HTR-8/SVneo (cell line): ENCODE measurements around the gene TBC1D13.
"Not testable (repeated sequence)": the region's sequence is repeated elsewhere in the genome, so short reads cannot be mapped to it uniquely, and the experiment has no call there.

ENCODE experiments used
- DNase-seq: peaks from one replicate; pipeline ENCODE4 v3.0.0; 2011; ENCODE audit warnings: low spot score, mixed read lengths; ENCODE audit not compliant: insufficient read length
- FAIRE-seq: peaks from 2 replicates; lab custom pipeline; 2011; peaks lifted over from hg19 to GRCh38; lab: Jason Lieb, UNC

TBC1D13 gene

GRCh38 chr9:128781187-128782070 lies 5.6 kb upstream of the TBC1D13 start:
- DNase-seq (no peak), FAIRE-seq (no peak)

DNA sequence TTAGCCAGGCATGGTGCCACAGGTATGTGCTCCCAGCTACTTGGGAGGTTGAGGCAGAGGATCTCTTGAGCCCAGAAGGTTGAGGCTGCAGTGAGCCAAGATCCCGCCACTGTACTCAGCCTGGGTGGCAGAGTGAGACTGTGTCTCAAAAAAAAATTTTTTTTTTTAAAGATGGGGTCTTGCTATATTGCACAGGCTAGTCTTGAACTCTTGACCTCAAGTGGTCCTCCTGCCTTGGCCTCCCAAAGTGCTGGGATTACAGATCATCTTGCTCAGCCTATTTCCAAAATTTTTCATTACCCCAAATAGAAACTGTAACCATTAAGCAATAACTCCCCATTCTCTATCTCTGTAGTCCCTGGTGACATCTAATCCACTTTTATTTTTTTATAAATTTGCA lies 4.4 kb upstream of the TBC1D13 start:
- DNase-seq (no peak), FAIRE-seq (no peak)

- DNase-seq (no peak), FAIRE-seq (no peak)
These were observed 1.6 kb upstream of the TBC1D13 start for GRCh38 chr9:128785427-128785826.

DNA sequence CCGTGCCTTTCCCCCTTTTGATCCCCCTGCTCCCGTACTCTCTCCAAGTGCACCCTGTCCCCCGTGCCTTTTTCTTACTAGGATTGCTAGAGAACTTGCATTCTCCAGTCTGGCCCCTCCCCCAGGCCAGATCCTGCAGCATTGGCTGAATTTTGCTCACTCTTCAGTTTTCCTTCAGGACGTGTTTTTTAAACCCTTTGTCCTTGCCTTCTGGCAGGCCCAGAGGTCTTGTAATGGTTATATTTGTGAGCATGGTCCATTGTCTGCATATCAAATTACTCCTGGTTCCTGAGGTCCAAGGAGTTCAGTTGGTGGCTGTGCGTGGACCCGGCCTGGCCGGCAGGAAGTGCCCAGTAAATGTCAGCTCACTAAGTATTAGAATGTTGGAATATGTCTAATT lies 606 bp downstream of the TBC1D13 start:
- FAIRE-seq (no peak), DNase-seq (no peak)

GRCh38 chr9:128788445-128788844 lies 1.4 kb downstream of the TBC1D13 start:
- no peak for DNase-seq

DNA sequence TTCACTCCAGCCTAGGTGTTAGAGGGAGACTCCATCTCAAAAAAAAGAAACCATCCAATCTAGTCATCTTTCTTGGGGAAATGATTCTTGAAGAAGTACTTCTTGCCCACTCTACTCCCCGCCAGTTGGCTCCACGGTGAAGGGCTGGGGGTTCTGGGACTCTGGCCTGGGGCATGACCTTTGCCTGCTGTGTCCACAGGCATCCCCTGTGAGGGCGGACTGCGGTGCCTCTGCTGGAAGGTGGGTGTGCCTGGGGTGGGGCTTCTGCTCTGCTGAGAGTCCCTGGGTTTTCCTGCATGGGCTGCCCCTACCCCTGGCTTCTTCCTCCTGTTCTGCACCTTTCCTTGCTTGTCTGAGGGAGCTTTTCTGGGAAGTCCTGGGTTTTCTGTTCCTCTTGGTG lies 3.5 kb downstream of the TBC1D13 start:
- DNase-seq (no peak), FAIRE-seq (no peak)

More at GRCh38 chr9:128788445-128788844, 1.4 kb downstream of the TBC1D13 start:
- no peak for FAIRE-seq

- FAIRE-seq (no peak), DNase-seq (no peak)
These were observed 5.1 kb downstream of the TBC1D13 start for GRCh38 chr9:128792134-128792533.

DNA sequence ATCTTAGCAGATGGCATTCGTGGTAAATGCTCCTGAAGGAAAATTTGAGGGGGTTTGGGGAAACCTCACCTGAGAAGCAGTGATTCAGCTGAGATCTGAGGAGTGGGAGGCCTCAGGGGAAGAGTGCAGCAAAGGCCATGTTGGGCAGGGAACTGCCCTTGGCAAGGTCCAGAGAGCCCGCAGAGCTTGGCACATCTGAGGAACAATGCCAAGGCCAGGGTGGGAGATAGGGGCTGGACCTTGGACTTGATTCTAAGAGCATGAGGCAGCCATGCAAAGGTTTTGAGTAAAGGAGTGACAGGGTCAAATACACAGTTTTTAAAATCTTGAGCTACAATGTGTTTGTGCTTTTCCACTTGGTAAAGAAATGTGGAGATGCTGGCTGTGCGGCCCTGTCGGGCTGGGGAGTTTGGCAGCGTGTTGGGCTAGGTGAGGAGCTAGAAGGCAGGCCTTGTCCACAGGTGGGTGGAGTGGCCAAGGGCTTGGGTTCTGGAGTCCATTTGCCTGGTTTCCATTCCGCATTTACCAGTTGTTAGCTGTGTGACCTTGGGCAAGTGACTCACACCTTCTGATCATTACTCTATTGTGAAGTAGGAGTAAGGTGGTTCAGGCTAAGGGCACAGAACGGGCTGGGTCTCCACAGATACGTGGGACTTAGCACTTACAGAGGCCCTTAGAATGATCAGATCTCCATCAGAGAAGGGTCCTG lies 6.1 kb downstream of the TBC1D13 start:
- FAIRE-seq: no peak

GRCh38 chr9:128794961-128795360 lies 7.9 kb downstream of the TBC1D13 start:
- FAIRE-seq: not testable (repeated sequence)

More for the DNA sequence above, 6.1 kb downstream of the TBC1D13 start:
- DNase-seq: no peak

DNA sequence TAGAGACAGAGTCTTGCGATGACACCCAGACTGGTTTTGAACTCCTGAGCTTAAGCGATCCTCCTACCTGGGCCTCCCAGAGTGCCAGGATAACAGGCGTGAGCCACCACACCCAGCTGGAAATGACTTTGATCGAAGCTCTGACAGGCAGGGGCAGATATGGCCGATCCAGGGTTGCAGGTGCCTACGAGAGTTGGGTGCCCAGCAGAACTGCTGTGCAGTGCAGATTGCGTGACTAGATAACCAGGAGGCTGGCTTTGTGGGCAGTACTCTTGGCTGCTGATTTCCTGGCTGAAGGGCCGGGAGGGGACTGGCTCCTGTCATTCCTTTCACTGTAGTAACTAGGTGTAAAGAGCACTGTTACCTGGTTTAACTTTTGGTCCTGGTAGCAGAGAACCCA lies 11.8 kb downstream of the TBC1D13 start:
- FAIRE-seq: no peak

More at GRCh38 chr9:128794961-128795360, 7.9 kb downstream of the TBC1D13 start:
- DNase-seq: not testable (repeated sequence)

DNA sequence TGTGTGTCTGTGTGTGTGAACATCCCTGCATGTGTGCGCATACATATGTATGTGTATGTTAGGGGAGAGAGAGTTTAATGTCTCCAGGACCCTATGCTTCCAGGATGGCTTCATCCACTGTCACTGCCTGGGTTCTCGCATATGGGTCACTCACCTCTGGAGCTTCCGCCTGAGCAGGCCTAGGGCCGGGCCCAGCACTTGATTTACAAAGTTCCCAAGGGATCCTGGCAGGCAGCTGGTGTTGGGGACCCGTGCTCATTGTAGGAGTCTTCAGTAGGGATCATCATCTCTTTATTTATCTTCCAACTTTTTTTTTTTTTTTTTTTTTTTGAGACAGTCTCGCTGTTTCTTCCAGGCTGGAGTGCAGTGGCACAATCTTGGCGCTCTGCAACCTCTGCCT lies 13.0 kb downstream of the TBC1D13 start:
- FAIRE-seq (no peak), DNase-seq (no peak)

More for the DNA sequence above, 11.8 kb downstream of the TBC1D13 start:
- no peak for DNase-seq

GRCh38 chr9:128802482-128802881 lies 15.4 kb downstream of the TBC1D13 start:
- FAIRE-seq (no peak), DNase-seq (no peak)

GRCh38 chr9:128805661-128806060 lies 18.6 kb downstream of the TBC1D13 start:
- no peak for FAIRE-seq

DNA sequence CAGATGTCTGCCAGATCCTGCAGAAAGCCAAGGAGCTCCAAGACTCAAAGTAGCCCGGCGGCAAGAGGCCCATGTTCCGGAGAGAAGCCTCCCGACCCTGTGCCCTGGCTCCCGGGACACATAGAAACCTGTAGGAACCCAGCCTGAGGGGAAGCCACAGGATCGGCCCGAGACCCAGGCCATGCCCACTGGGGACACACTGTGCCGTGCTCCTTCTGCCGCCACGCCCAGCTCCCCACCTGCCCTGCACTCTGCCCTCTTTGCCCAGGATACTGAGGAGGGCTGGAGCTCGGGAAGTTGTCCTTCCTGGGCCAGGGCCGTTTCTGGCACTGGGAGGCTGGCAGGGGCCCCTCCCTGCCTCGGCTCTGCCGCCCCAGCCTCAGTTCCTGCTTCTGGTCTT lies 20.8 kb downstream of the TBC1D13 start:
- FAIRE-seq: no peak
- DNase-seq: no peak

More at GRCh38 chr9:128805661-128806060, 18.6 kb downstream of the TBC1D13 start:
- no peak for DNase-seq

- DNase-seq (no peak), FAIRE-seq (no peak)
These were observed 21.5 kb downstream of the TBC1D13 start for GRCh38 chr9:128808543-128808942.

- FAIRE-seq (no peak), DNase-seq (no peak)
These were observed 22.1 kb downstream of the TBC1D13 start for GRCh38 chr9:128809036-128809599.

DNA sequence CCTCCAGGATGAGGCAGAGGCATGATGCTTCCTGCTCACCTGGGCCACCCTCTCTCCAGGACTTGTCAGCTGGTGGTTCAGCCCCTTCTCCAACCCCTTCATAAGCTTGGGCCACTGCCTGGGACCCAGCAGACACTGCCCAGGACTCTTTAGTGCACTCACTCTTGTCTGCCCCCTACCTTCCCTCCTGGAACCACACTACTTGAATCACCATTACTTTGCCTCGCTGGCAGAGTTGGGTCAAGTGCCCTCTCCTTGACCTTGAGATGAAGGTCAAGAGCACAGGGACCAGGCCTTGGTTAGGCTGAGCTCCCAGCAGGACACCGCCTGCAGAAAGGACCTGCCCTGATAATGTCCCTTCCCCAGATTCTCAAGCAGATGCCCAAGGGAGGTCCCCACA lies 22.8 kb downstream of the TBC1D13 start:
- no peak for DNase-seq
- no peak for FAIRE-seq

DNA sequence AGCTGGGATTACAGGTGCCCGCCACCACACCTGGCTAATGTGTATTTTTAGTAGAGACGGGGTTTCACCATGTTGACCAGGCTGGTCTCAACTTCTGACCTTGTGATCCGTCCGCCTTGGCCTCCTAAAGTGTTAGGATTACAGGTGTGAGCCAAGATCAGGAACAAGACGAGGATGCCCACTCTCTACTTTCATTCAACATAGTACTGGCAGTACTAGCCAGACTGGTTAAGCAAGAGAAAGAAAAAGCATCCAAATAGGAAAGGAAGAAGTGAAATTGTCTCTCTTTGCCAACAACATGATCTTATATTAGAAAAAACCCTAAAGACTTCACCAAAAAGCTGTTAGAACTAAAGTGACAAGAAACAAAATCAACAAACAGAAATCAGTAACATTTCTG lies 23.8 kb downstream of the TBC1D13 start:
- no peak for DNase-seq
- no peak for FAIRE-seq

DNA sequence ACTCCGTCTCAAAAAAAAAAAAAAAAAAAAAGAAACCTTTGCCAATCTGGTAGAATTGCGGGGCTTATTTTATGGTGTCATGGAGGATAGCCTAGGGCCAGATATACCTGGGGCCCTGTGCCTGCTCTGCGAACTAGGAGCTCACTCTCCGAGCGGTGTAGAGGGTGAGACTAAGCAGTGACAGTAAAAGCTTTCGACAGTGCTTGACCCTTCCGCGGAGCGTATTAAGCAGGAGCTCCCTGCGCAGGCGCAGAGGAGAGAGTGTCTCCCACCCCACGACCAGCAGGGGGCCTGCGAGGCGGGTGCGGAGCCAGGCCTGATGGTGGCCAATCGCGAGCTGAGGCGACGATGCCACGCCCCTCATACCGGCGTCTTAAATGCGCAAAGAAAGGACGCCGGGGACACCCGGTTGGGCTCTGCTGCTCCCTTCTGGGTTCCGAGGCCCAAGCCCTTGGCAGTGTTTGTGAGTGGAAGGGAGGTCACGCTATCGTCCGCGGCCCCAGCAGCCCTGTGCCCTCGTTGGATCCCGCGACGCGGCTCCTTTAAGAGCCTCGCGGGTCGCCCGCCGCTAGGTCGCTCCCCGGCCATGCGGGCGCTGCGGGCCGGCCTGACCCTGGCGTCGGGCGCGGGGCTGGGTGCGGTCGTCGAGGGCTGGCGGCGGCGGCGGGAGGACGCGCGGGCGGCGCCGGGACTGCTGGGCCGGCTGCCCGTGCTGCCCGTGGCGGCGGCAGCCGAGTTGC lies 31.2 kb downstream of the TBC1D13 start, which contains the start of gene ENDOG:
ENDOG (plus strand) TSS at position 402 of the 740 bp plus-strand sequence; CDS start at position 587, 185 bp downstream.
- FAIRE-seq (peak; percentile 71), DNase-seq (peak; percentile 99)
